Endothelial cell of umbilical vein (primary cell): ENCODE data around the gene NFXL1. TPM values are rescaled to one million over a fixed set of nuclear protein-coding genes. Genes with fewer than 3 reads are reported as not detected.

ENCODE experiments used
- BruUV-seq: library from RNA; stranded (reverse); fragments of 400-500 nt; replicated peaks from 2 replicates; lab custom pipeline; 2021; lab: Mats Ljungman, UMichigan
- CTCF ChIA-PET: fragments of 300-600, 350-600 bp; sonication (Branson Sonifier 250); formaldehyde crosslinking; loops from one replicate; lab custom pipeline; 2021; ENCODE audit warnings: antibody characterized with exemption, inconsistent platforms; lab: Charles Lee
- POLR2A ChIA-PET: fragments of 300-600, 350-600 bp; sonication (Branson Sonifier 250); formaldehyde crosslinking; loops from one replicate; lab custom pipeline; 2021; ENCODE audit warnings: antibody characterized with exemption, inconsistent platforms; lab: Charles Lee
- DNase-seq: peaks from one replicate; pipeline ENCODE4 v3.0.0-alpha.2; 2011; ENCODE audit warnings: low read depth, low spot score
- FAIRE-seq: peaks from 2 replicates; lab custom pipeline; 2011; peaks lifted over from hg19 to GRCh38; lab: Jason Lieb, UNC
- H2AFZ ChIP-seq: 2 replicates; pipeline ENCODE4 v1.6.0; 2012; ENCODE audit warnings: low read depth, low read length, control low read depth, inconsistent platforms
- H3K27ac ChIP-seq: 2 replicates; pipeline ENCODE4 v1.5.1; 2011; ENCODE audit warnings: low read depth, mild to moderate bottlenecking, control low read depth, low read length, moderate library complexity; ENCODE audit not compliant: insufficient read depth
- H3K27me3 ChIP-seq, 2 experiments: 2 replicates each; pipeline versions ENCODE4 v1.6.0 to v1.6.1; 2011; ENCODE audit warnings: low read length in 2 of 2, mixed read lengths in 1 of 2; ENCODE audit not compliant: control insufficient read depth in 2 of 2, insufficient read depth in 2 of 2
- H3K36me3 ChIP-seq, 2 experiments: 2 replicates in 1 of 2; 3 replicates in 1 of 2; pipeline ENCODE4 v1.5.1; 2011; ENCODE audit warnings: low read length in 2 of 2, mild to moderate bottlenecking in 1 of 2, moderate library complexity in 1 of 2; ENCODE audit not compliant: control insufficient read depth in 2 of 2, insufficient read depth in 2 of 2; ENCODE audit errors: extremely low read depth in 1 of 2
- H3K4me1 ChIP-seq: 3 replicates; pipeline ENCODE4 v1.5.1; 2011; ENCODE audit warnings: mild to moderate bottlenecking, low read length; ENCODE audit not compliant: control insufficient read depth, insufficient read depth; ENCODE audit errors: extremely low read depth
- H3K4me2 ChIP-seq: 2 replicates; pipeline ENCODE4 v1.6.1; 2011; ENCODE audit warnings: low read length, control low read depth, mixed read lengths; ENCODE audit not compliant: insufficient read depth
- H3K4me3 ChIP-seq, 3 experiments: fragments of 200-600 bp in 1 of 3; sonication (generic), shearing (Covaris generic) in 1 of 3; replicated peaks in 1 of 3; 2 replicates each; pipeline ENCODE4 v1.5.1; 2011 to 2016; ENCODE audit warnings: control low read depth in 3 of 3, low read length in 3 of 3, mild to moderate bottlenecking in 2 of 3, inconsistent platforms in 1 of 3, low read depth in 1 of 3, moderate library complexity in 1 of 3; ENCODE audit not compliant: insufficient read depth in 1 of 3
- H3K79me2 ChIP-seq: 2 replicates; pipeline ENCODE4 v1.6.0; 2012; ENCODE audit warnings: low read length, inconsistent platforms; ENCODE audit not compliant: control insufficient read depth, insufficient read depth
- H3K9ac ChIP-seq: replicated peaks from 2 replicates; pipeline ENCODE3; 2011; ENCODE audit warnings: low read length, control low read depth; ENCODE audit not compliant: insufficient read depth; ENCODE audit errors: extremely low read depth
- H3K9me1 ChIP-seq: replicated peaks from 3 replicates; pipeline ENCODE4 v1.6.0; 2011; ENCODE audit warnings: mild to moderate bottlenecking, low read length; ENCODE audit not compliant: control insufficient read depth, insufficient read depth; ENCODE audit errors: extremely low read depth
- H3K9me3 ChIP-seq: replicated peaks from 2 replicates; pipeline ENCODE4 v1.5.1; 2012; ENCODE audit warnings: low read length, inconsistent platforms; ENCODE audit not compliant: control insufficient read depth, insufficient read depth
- H4K20me1 ChIP-seq: replicated peaks from 2 replicates; pipeline ENCODE3; 2011; ENCODE audit warnings: mild to moderate bottlenecking, low read length; ENCODE audit not compliant: control insufficient read depth, insufficient read depth; ENCODE audit errors: extremely low read depth
- EZH2 ChIP-seq: IDR thresholded peaks from 2 replicates; pipeline ENCODE4 v1.6.1; 2012; ENCODE audit warnings: borderline replicate concordance, low read depth, mild to moderate bottlenecking, moderate library complexity, low read length, inconsistent platforms; ENCODE audit not compliant: severe bottlenecking
- GATA2 ChIP-seq: IDR thresholded peaks from 2 replicates; pipeline ENCODE4 v1.7.0; 2011; ENCODE audit warnings: low read depth, mild to moderate bottlenecking, moderate library complexity, mixed read lengths, low read length; ENCODE audit not compliant: insufficient read length, insufficient read depth
- JUN ChIP-seq: IDR thresholded peaks from 2 replicates; pipeline ENCODE4 v1.6.1; 2011; ENCODE audit warnings: borderline replicate concordance, low read depth; ENCODE audit not compliant: insufficient read length, insufficient read depth
- MYC ChIP-seq: IDR thresholded peaks from one replicate; pipeline ENCODE4 v1.6.1; 2011; ENCODE audit warnings: mild to moderate bottlenecking, low read depth, low read length
- POLR2AphosphoS5 ChIP-seq: IDR thresholded peaks from 2 replicates; pipeline ENCODE4 v1.6.1; 2012; ENCODE audit warnings: low read depth, mild to moderate bottlenecking, control low read depth, low read length, moderate library complexity; ENCODE audit not compliant: insufficient read depth
- dilution Hi-C: fragments of 300-500 bp; cut with MboI; formaldehyde crosslinking; loops from one replicate; pipeline ENCODE4 v1.15.0; 2019; ENCODE audit warnings: low sequenced_read_pairs; ENCODE audit not compliant: extremely low pct_ligation_motif_present
- intact Hi-C: fragments of 100-400 bp; cut with micrococcal nuclease; formaldehyde crosslinking; loops from one replicate; pipeline ENCODE4 v1.10.0; 2022
- polyA plus RNA-seq, 4 experiments: library from polyadenylated mRNA; depleted of rRNA in 3 of 4; stranded (reverse) in 3 of 4; unstranded in 1 of 4; fragments of >200 nt; gene quantifications; 2 replicates each; pipeline versions ENCODE4 v1.2.1 to v1.2.3, GENCODE V29; 2011 to 2012; ENCODE audit warnings: missing spikeins in 1 of 4
- total RNA-seq: library from RNA; stranded (reverse); gene quantifications from 2 replicates; pipeline ENCODE4 v1.2.3, GENCODE V29; 2021
- TF ChIP-seq, protein P1 (sequence below), 2 donors: IDR thresholded peaks; 1 replicate in 1 of 2; 2 replicates in 1 of 2; pipeline ENCODE4 v1.5.1; 2011; ENCODE audit warnings: low read length in 2 of 2, mild to moderate bottlenecking in 2 of 2, moderate library complexity in 2 of 2, control low read depth in 1 of 2, inconsistent platforms in 1 of 2, low read depth in 1 of 2; ENCODE audit not compliant: insufficient read depth in 1 of 2; ENCODE audit errors: extremely low read depth in 1 of 2
- TF ChIP-seq, protein P2 (sequence below): IDR thresholded peaks from 2 replicates; pipeline ENCODE4 v1.6.1; 2011; ENCODE audit not compliant: insufficient read depth, insufficient read length

NFXL1 gene
- total and polyA plus RNA-seq, 2 donors (not counting 3 experiments of a cell fraction or from before 2014, with no cell fraction given): 5.1 to 14.6 TPM

DNA sequence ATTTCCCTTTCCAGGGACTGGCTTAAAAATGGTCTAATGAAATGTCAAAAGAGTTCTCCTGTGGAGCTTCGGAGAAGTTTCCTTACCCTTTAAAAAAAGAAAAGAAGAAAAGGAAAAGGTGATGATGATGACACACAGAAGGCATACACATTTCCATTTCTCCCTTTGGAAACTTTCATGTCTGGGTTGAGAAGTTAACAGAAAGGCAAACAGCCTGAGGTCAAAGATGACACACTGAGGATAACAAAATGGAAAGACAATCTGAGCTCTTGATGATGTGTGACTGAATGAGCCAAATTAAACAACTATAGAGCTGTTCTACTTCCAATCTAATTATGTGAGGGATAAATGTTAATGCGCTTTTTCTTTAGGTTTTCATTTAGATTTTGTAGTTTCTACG, 32.2 kb downstream of the NFXL1 start:
- POLR2A ChIA-PET: no interaction called here

More for the DNA sequence above, 32.2 kb downstream of the NFXL1 start:
- CTCF ChIA-PET: no interaction called here
- peaks cover 4 to 11% of the 10 kb centered on the region in 2 experiments for H3K36me3 ChIP-seq
- no peak overlapping the region for H2AFZ ChIP-seq
- no peak overlapping the region for H3K27ac ChIP-seq
- H3K4me2 ChIP-seq: no peak overlapping the region
- dilution Hi-C loops: no loop called here
- no peaks in the 10 kb centered on the region for H4K20me1 ChIP-seq
- H3K79me2 ChIP-seq: no peaks in the 10 kb centered on the region
- TF ChIP-seq EZH2 (no peak), POLR2AphosphoS5 (no peak), JUN (no peak), GATA2 (no peak), MYC (no peak)
- TF ChIP-seq, protein P1, sequence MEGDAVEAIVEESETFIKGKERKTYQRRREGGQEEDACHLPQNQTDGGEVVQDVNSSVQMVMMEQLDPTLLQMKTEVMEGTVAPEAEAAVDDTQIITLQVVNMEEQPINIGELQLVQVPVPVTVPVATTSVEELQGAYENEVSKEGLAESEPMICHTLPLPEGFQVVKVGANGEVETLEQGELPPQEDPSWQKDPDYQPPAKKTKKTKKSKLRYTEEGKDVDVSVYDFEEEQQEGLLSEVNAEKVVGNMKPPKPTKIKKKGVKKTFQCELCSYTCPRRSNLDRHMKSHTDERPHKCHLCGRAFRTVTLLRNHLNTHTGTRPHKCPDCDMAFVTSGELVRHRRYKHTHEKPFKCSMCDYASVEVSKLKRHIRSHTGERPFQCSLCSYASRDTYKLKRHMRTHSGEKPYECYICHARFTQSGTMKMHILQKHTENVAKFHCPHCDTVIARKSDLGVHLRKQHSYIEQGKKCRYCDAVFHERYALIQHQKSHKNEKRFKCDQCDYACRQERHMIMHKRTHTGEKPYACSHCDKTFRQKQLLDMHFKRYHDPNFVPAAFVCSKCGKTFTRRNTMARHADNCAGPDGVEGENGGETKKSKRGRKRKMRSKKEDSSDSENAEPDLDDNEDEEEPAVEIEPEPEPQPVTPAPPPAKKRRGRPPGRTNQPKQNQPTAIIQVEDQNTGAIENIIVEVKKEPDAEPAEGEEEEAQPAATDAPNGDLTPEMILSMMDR (IDR thresholded peaks at IDR 0.05; ENCODE audit: extremely low read depth in 1 of 2, insufficient read depth in 1 of 2, low read depth in 1 of 2, low read length in 2 of 2): no peak
- TF ChIP-seq, protein P2, sequence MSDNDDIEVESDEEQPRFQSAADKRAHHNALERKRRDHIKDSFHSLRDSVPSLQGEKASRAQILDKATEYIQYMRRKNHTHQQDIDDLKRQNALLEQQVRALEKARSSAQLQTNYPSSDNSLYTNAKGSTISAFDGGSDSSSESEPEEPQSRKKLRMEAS: no peak
- H3K27me3 ChIP-seq: no peaks in the 10 kb centered on the region
- FAIRE-seq (no peak), DNase-seq (no peak)
- H3K9me3 ChIP-seq: no peaks in the 10 kb centered on the region
- H3K9ac ChIP-seq: no peak overlapping the region
- no peaks in the 10 kb centered on the region for H3K4me1 ChIP-seq
- BruUV-seq: no TSS peak
- H3K4me3 ChIP-seq: no peak overlapping the region
- no peaks in the 10 kb centered on the region for H3K9me1 ChIP-seq
- intact Hi-C loops: no loop called here
